ENCODE results near the gene ELSPBP1. TPM values are rescaled to one million over a fixed set of nuclear protein-coding genes. Genes with fewer than 3 reads are reported as not detected.

The ELSPBP1 gene
- total and polyA plus RNA-seq, 2 donors from 2014 or later = not detected

- FAIRE-seq = no peak
- no peak within 1 kb of the TSS for H3K27ac ChIP-seq (ENCODE audit: low read depth in 2 of 2, low read length in 2 of 2)
- H3K4me3 ChIP-seq (ENCODE audit: low read length in 3 of 3) = no peak within 1 kb of the TSS
- H3K4me1 ChIP-seq (ENCODE audit: control insufficient read depth in 2 of 3, insufficient read depth in 2 of 3, low read depth in 1 of 3, low read length in 3 of 3) = no peaks in the 10 kb centered on the region
- no peak for TF ChIP-seq CTCF (IDR thresholded peaks at IDR 0.05; ENCODE audit: borderline replicate concordance, extremely low read depth, insufficient read depth)
- no peaks in the 10 kb centered on the region for H3K36me3 ChIP-seq (ENCODE audit: control insufficient read depth in 2 of 3, insufficient read depth in 3 of 3, low read length in 3 of 3)
- peak in 1 of 5 donors; percentile 65 for DNase-seq
- no peaks in the 10 kb centered on the region for H3K27me3 ChIP-seq (ENCODE audit: control insufficient read depth, insufficient read depth, low read length)
- intact Hi-C loops (cut with DNase I) = no loop called here
- H3K9me3 ChIP-seq (ENCODE audit: control insufficient read depth in 2 of 3, insufficient read depth in 1 of 3, low read length in 3 of 3) = no peaks in the 10 kb centered on the region
- H3K9ac ChIP-seq (ENCODE audit: low read length in 3 of 3) = no peak within 1 kb of the TSS
Measured at GRCh38 chr19:48043675-48044258, 49.3 kb downstream of the ELSPBP1 start, which contains the start of gene CABP5. Gene CABP5 (minus strand): TSS chr19:48044079. CDS start chr19:48043922, 157 bp downstream.

- H3K4me3 ChIP-seq (ENCODE audit: low read length in 3 of 3) = no peak overlapping the region
- DNase-seq (no peak), FAIRE-seq (no peak)
- H3K4me1 ChIP-seq (ENCODE audit: control insufficient read depth in 2 of 3, insufficient read depth in 2 of 3, low read depth in 1 of 3, low read length in 3 of 3) = no peaks in the 10 kb centered on the region
- H3K27ac ChIP-seq (ENCODE audit: low read depth in 2 of 2, low read length in 2 of 2) = no peak overlapping the region
- no peaks in the 10 kb centered on the region for H3K36me3 ChIP-seq (ENCODE audit: control insufficient read depth in 2 of 3, insufficient read depth in 3 of 3, low read length in 3 of 3)
- H3K9me3 ChIP-seq (ENCODE audit: control insufficient read depth in 2 of 3, insufficient read depth in 1 of 3, low read length in 3 of 3) = no peaks in the 10 kb centered on the region
- H3K27me3 ChIP-seq (ENCODE audit: control insufficient read depth, insufficient read depth, low read length) = no peaks in the 10 kb centered on the region
- intact Hi-C loops (cut with DNase I) = no loop called here
- TF ChIP-seq CTCF (IDR thresholded peaks at IDR 0.05; ENCODE audit: borderline replicate concordance, extremely low read depth, insufficient read depth) = no peak
- H3K9ac ChIP-seq (ENCODE audit: low read length in 3 of 3) = no peak overlapping the region
Measured at GRCh38 chr19:48044561-48044960, 50.1 kb downstream of the ELSPBP1 start.

GRCh38 chr19:48051335-48052033 is 57.1 kb downstream of the ELSPBP1 start:
- intact Hi-C loops (cut with DNase I) = no loop called here
- no peaks in the 10 kb centered on the region for H3K36me3 ChIP-seq (ENCODE audit: control insufficient read depth in 2 of 3, insufficient read depth in 3 of 3, low read length in 3 of 3)
- no peaks in the 10 kb centered on the region for H3K27me3 ChIP-seq (ENCODE audit: control insufficient read depth, insufficient read depth, low read length)
- H3K4me3 ChIP-seq (ENCODE audit: low read length in 3 of 3) = no peak overlapping the region
- H3K27ac ChIP-seq (ENCODE audit: low read depth in 2 of 2, low read length in 2 of 2) = no peak overlapping the region
- no peak for FAIRE-seq
- no peaks in the 10 kb centered on the region for H3K9me3 ChIP-seq (ENCODE audit: control insufficient read depth in 2 of 3, insufficient read depth in 1 of 3, low read length in 3 of 3)
- H3K9ac ChIP-seq (ENCODE audit: low read length in 3 of 3) = no peak overlapping the region
- TF ChIP-seq CTCF (IDR thresholded peaks at IDR 0.05; ENCODE audit: borderline replicate concordance, extremely low read depth, insufficient read depth) = no peak
- H3K4me1 ChIP-seq (ENCODE audit: control insufficient read depth in 2 of 3, insufficient read depth in 2 of 3, low read depth in 1 of 3, low read length in 3 of 3) = no peaks in the 10 kb centered on the region
- DNase-seq = no peak

Measured in kidney (tissue), 14 donors.